ENCODE results near the gene CYBRD1. TPM values are rescaled to one million over a fixed set of nuclear protein-coding genes. Genes with fewer than 3 reads are reported as not detected.
"Not testable (repeated sequence)": the region's sequence is repeated elsewhere in the genome, so short reads cannot be mapped to it uniquely, and the experiment has no call there.

Gene CYBRD1
- 13.1 and 18.4 TPM in 2 replicates for total RNA-seq

DNA sequence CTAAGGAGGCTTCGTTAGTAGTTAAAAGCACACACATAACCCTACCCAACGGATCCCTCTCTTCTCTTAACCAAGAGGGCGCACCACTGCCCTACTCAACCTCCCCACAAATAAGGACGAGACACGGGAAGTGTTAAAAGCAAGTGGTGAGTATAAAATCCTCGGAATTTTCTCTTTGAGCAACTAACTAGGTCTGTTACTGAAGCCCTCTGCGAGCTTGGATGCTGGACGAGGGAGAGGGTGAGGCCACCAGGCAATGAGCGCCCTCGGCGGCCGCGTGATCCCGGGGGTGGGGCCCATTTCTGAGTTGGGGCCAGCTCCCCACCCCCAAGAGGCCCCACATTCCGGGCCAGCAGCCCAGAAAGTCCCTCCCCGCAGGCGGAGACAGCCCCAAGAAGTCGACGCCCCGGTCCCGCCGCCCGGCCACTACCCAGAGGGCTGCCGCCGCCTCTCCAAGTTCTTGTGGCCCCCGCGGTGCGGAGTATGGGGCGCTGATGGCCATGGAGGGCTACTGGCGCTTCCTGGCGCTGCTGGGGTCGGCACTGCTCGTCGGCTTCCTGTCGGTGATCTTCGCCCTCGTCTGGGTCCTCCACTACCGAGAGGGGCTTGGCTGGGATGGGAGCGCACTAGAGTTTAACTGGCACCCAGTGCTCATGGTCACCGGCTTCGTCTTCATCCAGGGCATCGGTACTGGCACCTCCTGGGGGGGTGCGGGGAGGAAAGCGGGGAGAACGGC lies at the start of gene CYBRD1:
CYBRD1 (plus strand) TSS at position 423 of the 736 bp plus-strand sequence; CDS start at position 495, 72 bp downstream.
- DNase-seq (ENCODE audit: extremely low read depth, low read depth, low spot score), result no peak

- no peak for DNase-seq (ENCODE audit: extremely low read depth, low read depth, low spot score)
Observed at GRCh38 chr2:171475979-171476378, 46.3 kb upstream of the CYBRD1 start.

GRCh38 chr2:171478345-171478744 lies 43.9 kb upstream of the CYBRD1 start:
- DNase-seq (ENCODE audit: extremely low read depth, low read depth, low spot score), result no peak

DNA sequence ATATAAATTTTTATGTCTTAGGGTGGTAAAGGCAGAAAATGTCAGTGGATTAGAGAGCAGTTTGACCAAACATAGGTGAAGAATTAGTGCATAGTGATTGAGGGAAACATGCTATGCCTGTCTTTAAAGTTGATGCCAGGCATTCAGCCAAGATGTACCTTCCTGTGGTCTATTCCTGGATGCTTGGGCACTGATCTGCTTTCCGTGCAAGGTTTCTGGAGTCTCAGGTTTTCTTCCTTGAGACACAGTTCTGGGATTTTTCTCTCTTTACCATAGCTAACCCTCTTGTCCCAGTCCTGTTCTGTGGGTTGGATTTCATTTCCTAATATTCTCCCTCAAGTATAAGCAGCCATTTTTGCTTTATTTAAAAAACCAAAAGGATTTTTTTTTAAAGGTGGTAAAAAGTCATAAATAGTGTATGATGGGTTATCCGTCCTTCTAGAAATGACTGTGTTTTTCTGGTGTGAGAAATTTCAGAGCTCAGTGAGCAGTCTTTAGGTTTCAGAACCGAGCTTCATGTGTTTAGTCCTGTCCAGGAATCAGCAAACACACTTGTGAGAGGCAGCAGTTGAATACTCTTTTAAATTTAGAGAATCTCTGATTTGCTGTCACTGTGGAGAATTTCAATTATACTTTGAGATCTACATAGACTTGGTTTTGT lies 43.0 kb upstream of the CYBRD1 start:
- DNase-seq (ENCODE audit: extremely low read depth, low read depth, low spot score), result no peak

GRCh38 chr2:171480908-171481307 lies 41.4 kb upstream of the CYBRD1 start:
- no peak for DNase-seq (ENCODE audit: extremely low read depth, low read depth, low spot score)

DNA sequence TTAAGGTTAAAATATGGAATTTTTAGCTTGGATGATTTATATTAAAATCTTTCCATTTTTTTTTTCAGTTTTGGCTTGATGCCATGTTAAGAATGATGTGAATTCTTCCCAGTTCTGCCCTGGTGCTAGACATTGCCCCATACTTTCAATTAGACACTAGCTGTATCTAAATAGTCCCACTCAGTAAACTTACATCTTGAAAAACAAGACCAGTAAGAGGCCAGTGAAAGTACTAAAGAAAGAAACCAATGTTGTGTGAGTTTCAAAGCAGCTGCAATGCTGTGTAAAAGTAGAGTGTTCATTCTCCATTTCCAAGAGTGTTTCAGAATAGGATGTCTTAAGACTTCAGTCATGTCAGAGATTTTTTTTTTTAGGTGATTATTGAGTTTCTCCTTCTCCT lies 40.0 kb upstream of the CYBRD1 start:
- no peak for DNase-seq (ENCODE audit: extremely low read depth, low read depth, low spot score)

DNA sequence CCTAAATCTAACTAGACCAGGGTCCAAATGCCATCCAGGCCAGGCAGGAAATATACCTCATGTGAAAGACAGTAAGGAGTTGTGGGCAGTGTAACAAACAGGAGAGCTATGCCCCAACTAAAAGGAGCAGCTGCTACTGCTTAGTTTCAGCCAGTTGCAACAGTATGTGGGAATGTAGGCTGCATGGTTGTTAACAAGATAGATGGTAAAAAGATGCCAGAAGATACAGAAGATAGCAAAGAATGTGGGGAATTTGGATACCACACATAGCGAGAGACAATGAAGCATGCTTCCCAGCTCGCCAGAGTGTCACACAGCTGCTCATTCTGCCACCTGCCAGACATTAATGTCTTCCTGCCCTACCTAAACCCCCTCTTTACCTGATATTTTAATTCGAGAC lies 39.4 kb upstream of the CYBRD1 start:
- DNase-seq (ENCODE audit: extremely low read depth, low read depth, low spot score), result no peak

GRCh38 chr2:171483793-171484192 lies 38.5 kb upstream of the CYBRD1 start:
- no peak for DNase-seq (ENCODE audit: extremely low read depth, low read depth, low spot score)

DNA sequence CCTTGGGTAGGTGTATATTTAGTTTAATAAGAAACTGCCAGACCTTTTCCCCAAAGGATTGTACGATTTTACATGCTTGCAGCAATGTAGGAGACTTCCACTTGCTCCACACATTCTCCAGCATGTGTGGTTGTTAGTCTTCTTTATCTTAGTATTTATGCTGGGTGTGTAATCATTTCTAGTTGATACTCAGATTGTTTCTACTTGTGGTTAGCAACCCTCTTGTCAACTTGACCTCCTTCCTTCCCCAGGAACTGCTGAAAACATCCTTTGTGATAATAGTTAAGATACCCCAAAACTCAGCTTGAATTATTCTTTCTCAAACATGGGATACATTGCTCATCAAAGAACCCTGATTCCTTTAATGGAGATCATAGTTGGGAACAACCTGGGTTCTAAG lies 37.2 kb upstream of the CYBRD1 start:
- no peak for DNase-seq (ENCODE audit: extremely low read depth, low read depth, low spot score)

DNA sequence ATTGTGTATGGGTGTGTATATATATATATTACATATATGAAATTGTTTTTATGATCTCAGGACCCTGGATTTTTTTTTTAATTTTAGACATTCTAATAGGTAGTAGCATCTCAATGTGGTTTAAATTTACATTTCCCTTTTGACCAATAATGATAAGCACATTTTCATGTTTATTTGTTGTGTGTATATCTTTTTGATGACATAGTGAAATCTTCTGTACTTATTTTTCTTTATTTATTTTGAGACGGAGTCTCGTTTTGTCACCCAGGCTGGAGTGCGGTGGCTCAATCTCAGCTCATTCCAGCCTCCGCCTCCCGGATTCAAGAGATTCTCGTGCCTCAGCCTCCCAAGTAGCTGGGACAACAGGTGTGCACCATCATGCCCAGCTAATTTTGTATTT lies 35.1 kb upstream of the CYBRD1 start:
- DNase-seq (ENCODE audit: extremely low read depth, low read depth, low spot score), result no peak

- DNase-seq (ENCODE audit: extremely low read depth, low read depth, low spot score), result no peak
Observed at GRCh38 chr2:171487803-171488259, 34.4 kb upstream of the CYBRD1 start.

- DNase-seq (ENCODE audit: extremely low read depth, low read depth, low spot score), result no peak
Observed at GRCh38 chr2:171490577-171490976, 31.7 kb upstream of the CYBRD1 start.

GRCh38 chr2:171491292-171491691 lies 31.0 kb upstream of the CYBRD1 start:
- DNase-seq (ENCODE audit: extremely low read depth, low read depth, low spot score), result no peak

- no peak for DNase-seq (ENCODE audit: extremely low read depth, low read depth, low spot score)
Observed at GRCh38 chr2:171492664-171493063, 29.6 kb upstream of the CYBRD1 start.

DNA sequence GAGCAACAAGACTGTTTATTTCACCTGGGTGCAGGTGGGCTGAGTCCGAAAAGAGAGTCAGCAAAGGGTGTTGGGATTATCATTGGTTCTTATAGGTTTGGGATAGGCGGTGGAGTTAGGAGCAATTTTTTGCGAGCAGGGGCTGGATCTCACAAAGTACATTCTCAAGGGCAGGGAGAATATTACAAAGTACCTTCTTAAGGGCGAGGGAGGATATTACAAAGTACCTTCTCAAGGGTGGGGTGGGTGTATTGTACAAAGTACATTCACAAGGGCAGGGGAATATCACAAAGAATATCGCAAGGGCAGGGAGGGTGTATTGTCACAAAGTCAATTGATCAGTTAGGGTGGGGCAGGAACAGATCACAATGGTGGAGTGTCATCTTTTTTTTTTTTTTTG lies 24.6 kb upstream of the CYBRD1 start:
- not testable (repeated sequence) for DNase-seq (ENCODE audit: extremely low read depth, low read depth, low spot score)

DNA sequence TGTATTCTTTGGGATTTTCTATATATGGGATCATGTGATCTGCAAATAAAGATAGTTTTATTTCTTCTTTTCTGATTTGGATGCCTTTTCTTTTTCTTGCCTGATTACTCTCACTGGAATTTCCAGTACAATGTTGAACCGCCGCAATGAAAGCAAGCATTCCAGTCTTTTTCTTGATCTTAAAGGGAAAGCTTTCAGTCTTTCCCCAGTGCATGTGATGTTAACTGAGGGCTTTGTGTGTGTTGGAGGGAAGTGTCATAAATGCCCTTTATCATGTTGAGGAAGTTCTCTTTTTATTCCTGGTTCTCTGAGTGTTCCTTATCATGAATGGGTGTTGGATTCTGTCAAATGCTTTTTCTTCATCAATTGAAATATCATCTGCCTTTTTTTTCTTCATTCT lies 16.9 kb upstream of the CYBRD1 start:
- DNase-seq (ENCODE audit: extremely low read depth, low read depth, low spot score), result no peak

GRCh38 chr2:171509945-171510731 lies 12.1 kb upstream of the CYBRD1 start:
- no peak for DNase-seq (ENCODE audit: extremely low read depth, low read depth, low spot score)

DNA sequence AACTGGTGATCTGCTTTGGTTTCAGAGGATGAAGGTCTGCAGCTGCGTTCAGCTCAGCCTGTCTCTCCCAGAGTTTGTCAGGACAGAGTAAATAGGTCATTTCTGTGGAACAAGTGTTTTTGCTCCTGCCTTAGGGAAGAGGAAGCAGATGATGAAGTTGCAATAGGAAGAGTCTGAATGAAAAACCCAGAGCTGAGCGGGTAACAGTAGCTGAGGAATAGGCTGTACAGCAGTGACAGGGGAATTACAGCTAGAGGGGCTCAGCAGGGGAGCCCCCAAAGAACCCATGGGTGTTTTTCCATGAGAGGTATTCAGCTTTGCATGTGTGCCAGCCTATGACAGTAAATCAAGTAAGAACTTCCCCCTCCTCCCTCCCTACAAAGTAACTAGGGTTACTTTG lies 10.3 kb upstream of the CYBRD1 start:
- no peak for DNase-seq (ENCODE audit: extremely low read depth, low read depth, low spot score)

DNA sequence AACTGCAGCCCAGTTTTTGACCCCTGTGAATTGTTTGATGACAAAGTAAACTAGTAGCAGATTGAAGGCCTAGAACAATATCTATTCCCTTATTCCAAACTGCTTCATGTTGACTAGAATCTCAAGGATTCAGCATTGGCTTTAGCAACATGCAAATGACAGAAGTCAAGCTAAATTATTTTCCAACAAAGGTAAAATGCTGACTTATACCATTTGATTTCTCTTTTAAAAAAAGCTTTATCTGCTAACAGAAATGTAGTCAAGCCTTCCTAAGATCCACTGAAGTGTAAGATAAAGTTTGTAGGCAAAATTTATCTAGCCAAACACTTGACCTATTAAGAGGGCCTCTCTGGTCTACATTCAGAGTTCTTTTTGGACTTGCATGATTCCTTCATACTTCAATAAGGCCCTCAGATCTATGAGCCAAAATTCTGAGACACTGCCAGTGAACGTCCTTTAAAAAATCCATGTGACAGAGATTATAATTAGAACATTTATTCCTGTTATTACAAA lies 9.5 kb upstream of the CYBRD1 start:
- DNase-seq (ENCODE audit: extremely low read depth, low read depth, low spot score), result no peak

DNA sequence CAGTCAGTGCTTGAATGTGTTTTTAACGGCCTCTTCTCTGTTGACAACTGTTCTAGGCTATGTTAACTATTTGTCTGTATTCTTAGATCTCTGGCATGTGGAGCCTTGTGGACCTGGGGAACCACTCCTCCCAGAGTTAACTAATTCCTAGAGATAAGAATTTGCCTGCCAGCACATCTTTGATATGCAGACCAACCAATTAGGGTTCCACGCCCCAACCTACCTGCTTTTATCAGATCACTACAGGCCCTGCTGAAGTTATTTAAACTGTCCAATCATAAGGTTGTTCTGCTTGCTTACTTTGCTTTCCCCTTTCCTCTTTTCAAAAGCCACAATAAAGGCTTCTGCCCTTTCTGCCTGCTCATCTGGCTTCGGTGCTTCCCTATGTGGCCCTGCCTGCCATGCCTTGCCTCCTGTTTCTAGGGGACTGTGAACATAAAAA lies 8.5 kb upstream of the CYBRD1 start:
- DNase-seq (ENCODE audit: extremely low read depth, low read depth, low spot score), result no peak

GRCh38 chr2:171514908-171515582 lies 7.2 kb upstream of the CYBRD1 start:
- DNase-seq (ENCODE audit: extremely low read depth, low read depth, low spot score), result no peak

All from glomerular endothelial cell (primary cell).